DND-41 (cell line): Measurements from ENCODE around the gene SIPA1.

Source experiments
- CTCF ChIP-seq: IDR thresholded peaks from 2 replicates; pipeline ENCODE4 v1.5.1; 2012; ENCODE audit warnings: borderline replicate concordance, low read length, moderate library complexity, mild to moderate bottlenecking; ENCODE audit not compliant: poor library complexity, severe bottlenecking; ENCODE audit errors: extremely low read depth
- EZH2 ChIP-seq: IDR thresholded peaks from 3 replicates; pipeline ENCODE4 v1.6.1; 2012; ENCODE audit warnings: borderline replicate concordance, low read depth, mild to moderate bottlenecking, moderate library complexity, low read length, inconsistent platforms; ENCODE audit not compliant: severe bottlenecking

GRCh38 chr11:65654375-65655349 lies 16.8 kb downstream of the SIPA1 start:
- TF ChIP-seq CTCF (no peak), EZH2 (no peak)
